Activated CD8-positive, alpha-beta memory T cell treated with anti-CD3 and anti-CD28 coated beads, Interleukin-2, amount 50 U/mL, for 48 hours (primary cell): ENCODE measurements around the gene LRRD1.
"Not testable (repeated sequence)": the region's sequence is repeated elsewhere in the genome, so short reads cannot be mapped to it uniquely, and the experiment has no call there.

ENCODE experiments used
- DNase-seq: peaks from one replicate; pipeline ENCODE4 v3.0.0-alpha.2; 2020

LRRD1 gene

GRCh38 chr7:92137557-92137956, 41.4 kb downstream of the LRRD1 start:
- DNase-seq, result no peak

GRCh38 chr7:92135052-92135889, 43.7 kb downstream of the LRRD1 start:
- DNase-seq, result peak; percentile 58

- DNase-seq, result peak; percentile 97
Observed at GRCh38 chr7:92134271-92135051, 44.5 kb downstream of the LRRD1 start, which contains the start of gene CYP51A1. CYP51A1 (minus strand) TSS chr7:92134477; CDS start chr7:92134364, 113 bp downstream.

GRCh38 chr7:92133737-92134270, 45.1 kb downstream of the LRRD1 start:
- DNase-seq, result peak; percentile 84

GRCh38 chr7:92133133-92133736, 45.7 kb downstream of the LRRD1 start:
- no peak for DNase-seq

GRCh38 chr7:92131764-92132330, 47.1 kb downstream of the LRRD1 start:
- no peak for DNase-seq

- DNase-seq, result no peak
Observed at GRCh38 chr7:92131093-92131492, 47.8 kb downstream of the LRRD1 start.

- no peak for DNase-seq
Observed at GRCh38 chr7:92121681-92122080, 57.3 kb downstream of the LRRD1 start.

GRCh38 chr7:92119213-92119759, 59.7 kb downstream of the LRRD1 start:
- DNase-seq, result no peak

- no peak for DNase-seq
Observed at GRCh38 chr7:92116949-92117348, 62.0 kb downstream of the LRRD1 start.

- DNase-seq, result no peak
Observed at GRCh38 chr7:92115821-92116220, 63.1 kb downstream of the LRRD1 start.

- no peak for DNase-seq
Observed at GRCh38 chr7:92110857-92111256, 68.1 kb downstream of the LRRD1 start.

GRCh38 chr7:92108821-92109220, 70.1 kb downstream of the LRRD1 start:
- DNase-seq, result no peak

- not testable (repeated sequence) for DNase-seq
Observed at GRCh38 chr7:92102862-92103261, 76.1 kb downstream of the LRRD1 start.

- DNase-seq, result no peak
Observed at GRCh38 chr7:92100534-92100933, 78.4 kb downstream of the LRRD1 start.

- no peak for DNase-seq
Observed at GRCh38 chr7:92095380-92095779, 83.6 kb downstream of the LRRD1 start.
